PC-3 (cell line): ENCODE measurements around the gene REEP1. TPM values are rescaled to one million over a fixed set of nuclear protein-coding genes. Genes with fewer than 3 reads are reported as not detected.
A peak's percentile ranks its signal among the peaks of the same experiment; 100 is the strongest.

Source experiments
- ATAC-seq: fragments of 200-7000 bp; cut with Tn5 transposase; 2 replicates; pipeline ENCODE4 v1.9.1; 2020; ENCODE audit warnings: mild to moderate bottlenecking, moderate library complexity
- BruUV-seq: library from RNA; stranded (reverse); fragments of 400-500 nt; replicated peaks from 2 replicates; lab custom pipeline; 2021; lab: Mats Ljungman, UMichigan
- CTCF ChIA-PET: fragments of 300-600 bp; sonication (Branson Sonifier 250); formaldehyde crosslinking; loops from one replicate; lab custom pipeline; 2022; ENCODE audit warnings: antibody characterized with exemption; lab: Charles Lee
- POLR2A ChIA-PET: fragments of 300-600 bp; sonication (Branson Sonifier 250); formaldehyde crosslinking; loops from one replicate; lab custom pipeline; 2022; ENCODE audit warnings: antibody characterized with exemption; ENCODE audit not compliant: unreplicated experiment; lab: Charles Lee
- DNase-seq: peaks from one replicate; pipeline ENCODE4 v3.0.0-alpha.2; 2015
- H2AFZ ChIP-seq: fragments of 300-600 bp; sonication (generic); 2 replicates; pipeline ENCODE4 v1.6.0; 2016; ENCODE audit warnings: antibody characterized with exemption, low read length
- H3F3A ChIP-seq: fragments of 300-600 bp; sonication (generic); one replicate; pipeline ENCODE4 v1.6.0; 2017; ENCODE audit warnings: antibody characterized with exemption, low read length, control low read depth, mild to moderate bottlenecking; ENCODE audit not compliant: unreplicated experiment
- H3K27ac ChIP-seq: fragments of 300-600 bp; sonication (generic); 2 replicates; pipeline ENCODE4 v1.5.1; 2016; ENCODE audit warnings: mild to moderate bottlenecking, low read length
- H3K27me3 ChIP-seq: fragments of 300-600 bp; sonication (generic); 2 replicates; pipeline ENCODE4 v1.6.1; 2016; ENCODE audit warnings: low read length, mixed read lengths
- H3K36me3 ChIP-seq: fragments of 300-600 bp; sonication (generic); 2 replicates; pipeline ENCODE4 v1.6.1; 2016; ENCODE audit warnings: low read depth, mixed run types, low read length, mixed read lengths
- H3K4me1 ChIP-seq: fragments of 300-600 bp; sonication (generic); 2 replicates; pipeline ENCODE4 v1.5.1; 2016; ENCODE audit warnings: low read length; ENCODE audit not compliant: insufficient read depth
- H3K4me2 ChIP-seq: fragments of 300-600 bp; sonication (generic); 2 replicates; pipeline ENCODE4 v1.6.0; 2016; ENCODE audit warnings: low read length
- H3K4me3 ChIP-seq: fragments of 300-600 bp; sonication (generic); 2 replicates; pipeline ENCODE4 v1.5.1; 2016; ENCODE audit warnings: mild to moderate bottlenecking, low read length, mixed read lengths
- H3K79me2 ChIP-seq: fragments of 300-600 bp; sonication (generic); 2 replicates; pipeline ENCODE4 v1.6.1; 2017; ENCODE audit warnings: low read length, mixed read lengths
- H3K9ac ChIP-seq: fragments of 300-600 bp; sonication (generic); 2 replicates; pipeline ENCODE4 v1.6.0; 2016; ENCODE audit warnings: mild to moderate bottlenecking, low read length
- H3K9me2 ChIP-seq: fragments of 300-600 bp; sonication (generic); replicated peaks from 2 replicates; pipeline ENCODE4 v1.6.1; 2016; ENCODE audit warnings: mixed run types, low read length, mixed read lengths
- H3K9me3 ChIP-seq: fragments of 300-600 bp; sonication (generic); 2 replicates; pipeline ENCODE4 v1.6.1; 2016; ENCODE audit warnings: low read length, mixed read lengths
- H4K20me1 ChIP-seq: fragments of 300-600 bp; sonication (generic); 2 replicates; pipeline ENCODE4 v1.6.1; 2016; ENCODE audit warnings: low read length, mixed read lengths
- CTCF ChIP-seq: fragments of 300-600 bp; sonication (generic); conservative IDR thresholded peaks from 2 replicates; pipeline ENCODE4 v1.5.1; 2017; ENCODE audit warnings: antibody characterized with exemption, low read depth, mild to moderate bottlenecking, low read length
- EZH2 ChIP-seq: fragments of 300-600 bp; sonication (generic); IDR thresholded peaks from one replicate; pipeline ENCODE4 v1.6.1; 2017; ENCODE audit warnings: antibody characterized with exemption, mild to moderate bottlenecking, low read length; ENCODE audit not compliant: unreplicated experiment
- EZH2phosphoT487 ChIP-seq: fragments of 300-600 bp; sonication (generic); IDR thresholded peaks from 2 replicates; pipeline ENCODE4 v1.6.1; 2018; ENCODE audit warnings: mild to moderate bottlenecking, antibody characterized with exemption, low read length, borderline replicate concordance
- intact Hi-C: fragments of 100-400 bp; cut with micrococcal nuclease; formaldehyde crosslinking; loops from 2 replicates; pipeline ENCODE4 v1.9.0; 2023
- total RNA-seq: library from RNA; depleted of rRNA; stranded (reverse); fragments of >200 nt; gene quantifications from 2 replicates; pipeline ENCODE4 v1.2.3, GENCODE V29; 2014

REEP1 gene
- total RNA-seq, 1 experiment from 2014 or later, result not detected

- Histone ChIP-seq H3K27me3 (no peaks in the 10 kb centered on the region), H2AFZ (peak overlapping the region; percentile 81), H3K27ac (peak overlapping the region; percentile 30; the same call in 1 of the 2 replicates), H3F3A (no peaks in the 10 kb centered on the region), H3K9me2 (no peaks in the 10 kb centered on the region), H3K4me1 (peaks cover 16% of the 10 kb centered on the region), H3K9me3 (no peaks in the 10 kb centered on the region), H4K20me1 (0 out of 2 replicates have a peak, but pooled peaks cover 6% of the 10 kb centered on the region), H3K4me3 (peak overlapping the region; percentile 86), H3K36me3 (no peaks in the 10 kb centered on the region; the same call in 1 of the 2 replicates), H3K79me2 (peaks cover 63% of the 10 kb centered on the region), H3K4me2 (peak overlapping the region; percentile 92), H3K9ac (peak overlapping the region; percentile 86)
- ATAC-seq (no peak), DNase-seq (no peak)
- no TSS peak for BruUV-seq
- POLR2A ChIA-PET, result no interaction called here
- no peak for TF ChIP-seq CTCF
- no peak for TF ChIP-seq EZH2
- TF ChIP-seq EZH2phosphoT487, result no peak
- intact Hi-C loops, result no loop called here
- CTCF ChIA-PET, result no interaction called here
Measured at GRCh38 chr2:86199834-86200177, 137.6 kb downstream of the REEP1 start.

- peaks cover 28% of the 10 kb centered on the region for H3K4me1 ChIP-seq
- intact Hi-C loops, result loop anchor here (2.0 kb wide), 1 partner anchor 245 kb away; the partner anchor contains the start of gene KDM3A
- peaks cover 2% of the 10 kb centered on the region; the same call in 1 of the 2 replicates for H3K36me3 ChIP-seq
- H2AFZ ChIP-seq, result peak overlapping the region; percentile 88
- no peaks in the 10 kb centered on the region for H3K9me3 ChIP-seq
- peaks cover 28% of the 10 kb centered on the region for H4K20me1 ChIP-seq
- peaks cover 66% of the 10 kb centered on the region for H3K79me2 ChIP-seq
- DNase-seq, result no peak
- TSS peak; percentile 75 for BruUV-seq
- peak overlapping the region; percentile 98 for H3K9ac ChIP-seq
- peak overlapping the region; percentile 92 for H3K4me2 ChIP-seq
- peak overlapping the region; percentile 97 for H3K27ac ChIP-seq
- no peaks in the 10 kb centered on the region for H3F3A ChIP-seq
- POLR2A ChIA-PET, result interaction anchor here (0.6 kb wide), 1 partner anchor 134 kb away, joined by 4 read pairs; no protein-coding TSS in a partner anchor
- ATAC-seq, result 0 out of 2 replicates have a peak, but pooled peaks have one; percentile 0
- TF ChIP-seq EZH2phosphoT487 (no peak), CTCF (no peak)
- CTCF ChIA-PET, result interaction anchor here (0.7 kb wide), 1 partner anchor 172 kb away, joined by 3 read pairs; no protein-coding TSS in a partner anchor
- H3K27me3 ChIP-seq, result no peaks in the 10 kb centered on the region
- peak overlapping the region; percentile 90 for H3K4me3 ChIP-seq
- H3K9me2 ChIP-seq, result no peaks in the 10 kb centered on the region
Measured at GRCh38 chr2:86195808-86196387, 141.5 kb downstream of the REEP1 start.
